ENCODE results near the gene ETHE1. TPM values are rescaled to one million over a fixed set of nuclear protein-coding genes. Genes with fewer than 3 reads are reported as not detected.

The ETHE1 gene
- total RNA-seq, 6 donors from 2014 or later = 27.4 to 69.2 (median 41.4) TPM

DNA sequence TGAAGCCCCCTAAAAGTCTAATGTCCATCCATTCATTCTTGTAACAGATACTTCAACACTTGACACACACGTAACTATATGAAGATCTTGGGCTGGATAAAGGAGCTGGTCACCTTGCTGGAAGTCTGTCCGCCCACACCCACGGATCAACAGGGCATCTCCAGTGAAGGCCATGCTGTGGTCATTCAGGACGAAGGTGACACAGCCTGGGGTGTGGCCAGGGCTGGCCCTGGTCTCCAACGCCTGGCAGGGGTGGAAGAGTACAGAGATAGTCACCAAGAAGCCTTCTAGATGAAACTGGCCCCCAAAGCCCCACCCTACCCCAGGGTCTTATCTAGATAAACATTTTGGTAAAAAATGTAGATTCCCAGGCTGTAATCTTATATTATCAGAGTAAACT lies 15.7 kb downstream of the ETHE1 start:
- peaks cover 0 to 41% (median 20%) of the 10 kb centered on the region in 4 donors for H3K36me3 ChIP-seq
- no peak overlapping the region for H3K4me3 ChIP-seq
- TF ChIP-seq EP300 (IDR thresholded peaks at IDR 0.05) (no peak), POLR2A (IDR thresholded peaks at IDR 0.05) (no peak), POLR2AphosphoS5 (IDR thresholded peaks at IDR 0.05) (no peak)
- TF ChIP-seq, protein P1, sequence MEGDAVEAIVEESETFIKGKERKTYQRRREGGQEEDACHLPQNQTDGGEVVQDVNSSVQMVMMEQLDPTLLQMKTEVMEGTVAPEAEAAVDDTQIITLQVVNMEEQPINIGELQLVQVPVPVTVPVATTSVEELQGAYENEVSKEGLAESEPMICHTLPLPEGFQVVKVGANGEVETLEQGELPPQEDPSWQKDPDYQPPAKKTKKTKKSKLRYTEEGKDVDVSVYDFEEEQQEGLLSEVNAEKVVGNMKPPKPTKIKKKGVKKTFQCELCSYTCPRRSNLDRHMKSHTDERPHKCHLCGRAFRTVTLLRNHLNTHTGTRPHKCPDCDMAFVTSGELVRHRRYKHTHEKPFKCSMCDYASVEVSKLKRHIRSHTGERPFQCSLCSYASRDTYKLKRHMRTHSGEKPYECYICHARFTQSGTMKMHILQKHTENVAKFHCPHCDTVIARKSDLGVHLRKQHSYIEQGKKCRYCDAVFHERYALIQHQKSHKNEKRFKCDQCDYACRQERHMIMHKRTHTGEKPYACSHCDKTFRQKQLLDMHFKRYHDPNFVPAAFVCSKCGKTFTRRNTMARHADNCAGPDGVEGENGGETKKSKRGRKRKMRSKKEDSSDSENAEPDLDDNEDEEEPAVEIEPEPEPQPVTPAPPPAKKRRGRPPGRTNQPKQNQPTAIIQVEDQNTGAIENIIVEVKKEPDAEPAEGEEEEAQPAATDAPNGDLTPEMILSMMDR (IDR thresholded peaks at IDR 0.05) = no peak
- ATAC-seq (ENCODE audit: low FRiP score in 2 of 2) (no peak), DNase-seq (no peak)
- 96 to 98% methylated on average over 5 of the region's 5 CpGs for WGBS, 2 donors
- H3K27me3 ChIP-seq = no peaks in the 10 kb centered on the region
- H3K27ac ChIP-seq = no peak overlapping the region
- peaks cover 0 to 12% (median 9%) of the 10 kb centered on the region in 4 donors for H3K4me1 ChIP-seq
- no peaks in the 10 kb centered on the region for H3K9me3 ChIP-seq

DNA sequence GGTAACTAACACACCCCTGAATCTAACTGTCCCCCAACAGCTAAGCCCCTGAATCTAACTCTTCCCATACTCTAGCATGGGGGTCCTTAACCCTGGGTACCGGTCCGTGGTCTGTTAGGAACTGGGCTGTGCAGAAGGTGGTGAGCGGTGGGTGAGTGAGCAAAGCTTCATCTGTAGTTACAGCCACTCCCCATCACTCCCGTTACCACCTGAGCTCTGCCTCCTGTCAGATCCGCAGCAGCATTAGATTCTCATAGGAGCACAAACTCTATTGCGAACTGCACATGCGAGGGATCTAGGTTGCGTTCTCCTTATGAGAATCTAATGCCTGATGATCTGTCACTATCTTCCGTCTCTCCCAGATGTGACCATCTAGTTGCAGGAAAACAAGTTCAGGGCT lies 16.3 kb downstream of the ETHE1 start:
- TF ChIP-seq EP300 (IDR thresholded peaks at IDR 0.05) (no peak), POLR2AphosphoS5 (IDR thresholded peaks at IDR 0.05) (no peak), POLR2A (IDR thresholded peaks at IDR 0.05) (no peak)
- TF ChIP-seq, protein P1 (IDR thresholded peaks at IDR 0.05) = no peak
- peaks cover 0 to 12% (median 9%) of the 10 kb centered on the region in 4 donors for H3K4me1 ChIP-seq
- no peak overlapping the region for H3K27ac ChIP-seq
- H3K9me3 ChIP-seq = no peaks in the 10 kb centered on the region
- H3K4me3 ChIP-seq = no peak overlapping the region
- H3K36me3 ChIP-seq = peaks cover 0 to 44% (median 20%) of the 10 kb centered on the region in 4 donors
- ATAC-seq (ENCODE audit: low FRiP score in 2 of 2) (no peak), DNase-seq (no peak)
- 98 to 99% methylated on average over 9 of the region's 9 CpGs for WGBS, 2 donors
- no peaks in the 10 kb centered on the region for H3K27me3 ChIP-seq

- 96% methylated on average over 2 of the region's 2 CpGs; no CpG with 5 or more reads in 1 of the 2 donors for WGBS, 2 donors
- no peak for TF ChIP-seq POLR2AphosphoS5 (IDR thresholded peaks at IDR 0.05)
- no peak for TF ChIP-seq POLR2A (IDR thresholded peaks at IDR 0.05)
- no peak for TF ChIP-seq EP300 (IDR thresholded peaks at IDR 0.05)
- TF ChIP-seq, protein P1 (IDR thresholded peaks at IDR 0.05) = no peak
Measured at GRCh38 chr19:43507880-43508279, 19.1 kb downstream of the ETHE1 start.

GRCh38 chr19:43506629-43507028 lies 20.4 kb downstream of the ETHE1 start:
- Histone ChIP-seq H3K27ac (no peak overlapping the region), H3K4me1 (peaks cover 8 to 21% (median 14%) of the 10 kb centered on the region in 4 donors), H3K36me3 (peaks cover 0 to 44% (median 20%) of the 10 kb centered on the region in 4 donors), H3K4me3 (no peak overlapping the region), H3K27me3 (no peaks in the 10 kb centered on the region), H3K9me3 (no peaks in the 10 kb centered on the region)
- TF ChIP-seq, protein P1 (IDR thresholded peaks at IDR 0.05) = no peak
- TF ChIP-seq POLR2AphosphoS5 (IDR thresholded peaks at IDR 0.05) (no peak), EP300 (IDR thresholded peaks at IDR 0.05) (no peak), POLR2A (IDR thresholded peaks at IDR 0.05) (no peak)
- ATAC-seq (ENCODE audit: low FRiP score in 2 of 2) (no peak), DNase-seq (no peak)
- 91 to 95% methylated on average over 5 of the region's 5 CpGs for WGBS, 2 donors

More at GRCh38 chr19:43507880-43508279, 19.1 kb downstream of the ETHE1 start:
- Histone ChIP-seq H3K36me3 (peaks cover 0 to 44% (median 20%) of the 10 kb centered on the region in 4 donors), H3K4me1 (peaks cover 8 to 29% (median 19%) of the 10 kb centered on the region in 4 donors), H3K27ac (no peak overlapping the region), H3K27me3 (no peaks in the 10 kb centered on the region), H3K4me3 (no peak overlapping the region), H3K9me3 (no peaks in the 10 kb centered on the region)
- no peak for DNase-seq
- no peak for ATAC-seq (ENCODE audit: low FRiP score in 2 of 2)

DNA sequence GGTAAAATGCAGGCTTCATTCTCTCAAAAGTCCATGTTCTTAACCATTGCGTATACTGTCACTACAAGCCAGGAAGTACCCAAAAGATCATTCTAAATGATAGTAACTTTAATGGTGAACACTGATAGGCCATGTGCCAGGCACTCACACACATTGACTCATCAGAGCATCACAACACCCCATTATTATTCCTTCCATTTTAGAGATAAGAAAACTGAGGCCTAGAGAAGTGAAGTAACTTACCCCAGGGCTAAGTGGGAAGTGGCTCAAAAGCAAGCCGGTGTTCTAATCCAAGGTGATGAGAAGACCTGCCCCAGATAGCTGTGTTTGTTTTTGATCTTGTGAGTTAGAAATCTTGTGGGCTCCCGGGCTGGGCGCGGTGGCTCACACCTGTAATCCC lies 21.1 kb downstream of the ETHE1 start:
- 90 to 95% methylated on average over 5 of the region's 5 CpGs for WGBS, 2 donors
- Histone ChIP-seq H3K4me3 (no peak overlapping the region), H3K27ac (no peak overlapping the region), H3K4me1 (peaks cover 8 to 21% (median 14%) of the 10 kb centered on the region in 4 donors), H3K9me3 (no peaks in the 10 kb centered on the region), H3K36me3 (peaks cover 0 to 39% (median 18%) of the 10 kb centered on the region in 4 donors), H3K27me3 (no peaks in the 10 kb centered on the region)
- TF ChIP-seq POLR2AphosphoS5 (IDR thresholded peaks at IDR 0.05) = no peak
- TF ChIP-seq, protein P1 (IDR thresholded peaks at IDR 0.05) = no peak
- no peak for TF ChIP-seq EP300 (IDR thresholded peaks at IDR 0.05)
- no peak for TF ChIP-seq POLR2A (IDR thresholded peaks at IDR 0.05)
- DNase-seq (no peak), ATAC-seq (ENCODE audit: low FRiP score in 2 of 2) (no peak)
